GM23338 (cell line): ENCODE measurements around the gene ARMC8. TPM values are rescaled to one million over a fixed set of nuclear protein-coding genes. Genes with fewer than 3 reads are reported as not detected.

Source experiments
- EZH2 ChIP-seq: fragments of 200-600 bp; sonication (generic); IDR thresholded peaks from one replicate; pipeline ENCODE4 v1.8.0; 2017; ENCODE audit warnings: antibody characterized with exemption, mild to moderate bottlenecking, low read depth; ENCODE audit not compliant: unreplicated experiment
- polyA plus RNA-seq: library from polyadenylated mRNA; unstranded; fragments of >200 nt; fragmentation: Nextera tagmentation; extraction: Ambion mirVana; gene quantifications from 2 replicates; pipeline ENCODE4 v1.2.1, GENCODE V29; 2016
- total RNA-seq: library from RNA; depleted of rRNA; stranded (reverse); fragments of >200 nt; shearing (Covaris generic); gene quantifications from 2 replicates; pipeline ENCODE4 v1.2.3, GENCODE V29; 2014; rRNA removed
- TF ChIP-seq, protein P1 (sequence below): fragments of 250-450 bp; sonication (Bioruptor Pico); IDR thresholded peaks from 2 replicates; pipeline ENCODE4 v1.5.0; 2020; ENCODE audit warnings: mild to moderate bottlenecking, moderate library complexity
- TF ChIP-seq, protein P2 (sequence below): IDR thresholded peaks from one replicate; pipeline ENCODE4 v1.6.1; 2018; ENCODE audit warnings: antibody characterized with exemption; ENCODE audit not compliant: unreplicated experiment

Gene ARMC8
- total and polyA plus RNA-seq, 2 experiments from 2014 or later: 36.8 to 61.4 TPM

DNA sequence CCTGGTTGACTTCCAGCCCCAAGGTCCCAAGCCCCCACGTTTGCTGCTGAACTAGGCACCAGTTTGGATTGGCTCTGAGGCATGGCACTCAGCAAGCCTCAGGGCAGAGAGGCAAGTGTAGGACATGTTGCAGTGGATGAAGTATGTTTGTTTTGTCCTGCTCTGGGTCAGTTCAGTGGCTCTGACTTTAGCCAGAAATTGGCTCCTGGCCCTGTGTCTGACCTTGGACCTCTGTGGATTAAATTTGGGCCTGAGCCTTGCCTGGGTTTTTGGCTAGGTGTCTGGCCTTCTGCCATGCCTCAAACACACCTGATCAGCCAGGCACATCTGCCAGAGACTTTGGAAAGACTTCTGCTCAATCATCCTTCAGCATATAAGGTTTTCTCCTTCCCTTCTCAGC lies 157.7 kb downstream of the ARMC8 start (continued):
- TF ChIP-seq, protein P1, sequence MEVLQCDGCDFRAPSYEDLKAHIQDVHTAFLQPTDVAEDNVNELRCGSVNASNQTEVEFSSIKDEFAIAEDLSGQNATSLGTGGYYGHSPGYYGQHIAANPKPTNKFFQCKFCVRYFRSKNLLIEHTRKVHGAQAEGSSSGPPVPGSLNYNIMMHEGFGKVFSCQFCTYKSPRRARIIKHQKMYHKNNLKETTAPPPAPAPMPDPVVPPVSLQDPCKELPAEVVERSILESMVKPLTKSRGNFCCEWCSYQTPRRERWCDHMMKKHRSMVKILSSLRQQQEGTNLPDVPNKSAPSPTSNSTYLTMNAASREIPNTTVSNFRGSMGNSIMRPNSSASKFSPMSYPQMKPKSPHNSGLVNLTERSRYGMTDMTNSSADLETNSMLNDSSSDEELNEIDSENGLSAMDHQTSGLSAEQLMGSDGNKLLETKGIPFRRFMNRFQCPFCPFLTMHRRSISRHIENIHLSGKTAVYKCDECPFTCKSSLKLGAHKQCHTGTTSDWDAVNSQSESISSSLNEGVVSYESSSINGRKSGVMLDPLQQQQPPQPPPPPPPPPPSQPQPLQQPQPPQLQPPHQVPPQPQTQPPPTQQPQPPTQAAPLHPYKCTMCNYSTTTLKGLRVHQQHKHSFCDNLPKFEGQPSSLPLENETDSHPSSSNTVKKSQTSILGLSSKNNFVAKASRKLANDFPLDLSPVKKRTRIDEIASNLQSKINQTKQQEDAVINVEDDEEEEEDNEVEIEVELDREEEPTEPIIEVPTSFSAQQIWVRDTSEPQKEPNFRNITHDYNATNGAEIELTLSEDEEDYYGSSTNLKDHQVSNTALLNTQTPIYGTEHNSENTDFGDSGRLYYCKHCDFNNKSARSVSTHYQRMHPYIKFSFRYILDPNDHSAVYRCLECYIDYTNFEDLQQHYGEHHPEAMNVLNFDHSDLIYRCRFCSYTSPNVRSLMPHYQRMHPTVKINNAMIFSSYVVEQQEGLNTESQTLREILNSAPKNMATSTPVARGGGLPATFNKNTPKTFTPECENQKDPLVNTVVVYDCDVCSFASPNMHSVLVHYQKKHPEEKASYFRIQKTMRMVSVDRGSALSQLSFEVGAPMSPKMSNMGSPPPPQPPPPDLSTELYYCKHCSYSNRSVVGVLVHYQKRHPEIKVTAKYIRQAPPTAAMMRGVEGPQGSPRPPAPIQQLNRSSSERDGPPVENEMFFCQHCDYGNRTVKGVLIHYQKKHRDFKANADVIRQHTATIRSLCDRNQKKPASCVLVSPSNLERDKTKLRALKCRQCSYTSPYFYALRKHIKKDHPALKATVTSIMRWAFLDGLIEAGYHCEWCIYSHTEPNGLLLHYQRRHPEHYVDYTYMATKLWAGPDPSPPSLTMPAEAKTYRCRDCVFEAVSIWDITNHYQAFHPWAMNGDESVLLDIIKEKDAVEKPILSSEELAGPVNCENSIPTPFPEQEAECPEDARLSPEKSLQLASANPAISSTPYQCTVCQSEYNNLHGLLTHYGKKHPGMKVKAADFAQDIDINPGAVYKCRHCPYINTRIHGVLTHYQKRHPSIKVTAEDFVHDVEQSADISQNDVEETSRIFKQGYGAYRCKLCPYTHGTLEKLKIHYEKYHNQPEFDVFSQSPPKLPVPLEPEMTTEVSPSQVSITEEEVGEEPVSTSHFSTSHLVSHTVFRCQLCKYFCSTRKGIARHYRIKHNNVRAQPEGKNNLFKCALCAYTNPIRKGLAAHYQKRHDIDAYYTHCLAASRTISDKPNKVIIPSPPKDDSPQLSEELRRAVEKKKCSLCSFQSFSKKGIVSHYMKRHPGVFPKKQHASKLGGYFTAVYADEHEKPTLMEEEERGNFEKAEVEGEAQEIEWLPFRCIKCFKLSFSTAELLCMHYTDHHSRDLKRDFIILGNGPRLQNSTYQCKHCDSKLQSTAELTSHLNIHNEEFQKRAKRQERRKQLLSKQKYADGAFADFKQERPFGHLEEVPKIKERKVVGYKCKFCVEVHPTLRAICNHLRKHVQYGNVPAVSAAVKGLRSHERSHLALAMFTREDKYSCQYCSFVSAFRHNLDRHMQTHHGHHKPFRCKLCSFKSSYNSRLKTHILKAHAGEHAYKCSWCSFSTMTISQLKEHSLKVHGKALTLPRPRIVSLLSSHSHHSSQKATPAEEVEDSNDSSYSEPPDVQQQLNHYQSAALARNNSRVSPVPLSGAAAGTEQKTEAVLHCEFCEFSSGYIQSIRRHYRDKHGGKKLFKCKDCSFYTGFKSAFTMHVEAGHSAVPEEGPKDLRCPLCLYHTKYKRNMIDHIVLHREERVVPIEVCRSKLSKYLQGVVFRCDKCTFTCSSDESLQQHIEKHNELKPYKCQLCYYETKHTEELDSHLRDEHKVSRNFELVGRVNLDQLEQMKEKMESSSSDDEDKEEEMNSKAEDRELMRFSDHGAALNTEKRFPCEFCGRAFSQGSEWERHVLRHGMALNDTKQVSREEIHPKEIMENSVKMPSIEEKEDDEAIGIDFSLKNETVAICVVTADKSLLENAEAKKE: no peak
- TF ChIP-seq EZH2: no peak
- TF ChIP-seq, protein P2, sequence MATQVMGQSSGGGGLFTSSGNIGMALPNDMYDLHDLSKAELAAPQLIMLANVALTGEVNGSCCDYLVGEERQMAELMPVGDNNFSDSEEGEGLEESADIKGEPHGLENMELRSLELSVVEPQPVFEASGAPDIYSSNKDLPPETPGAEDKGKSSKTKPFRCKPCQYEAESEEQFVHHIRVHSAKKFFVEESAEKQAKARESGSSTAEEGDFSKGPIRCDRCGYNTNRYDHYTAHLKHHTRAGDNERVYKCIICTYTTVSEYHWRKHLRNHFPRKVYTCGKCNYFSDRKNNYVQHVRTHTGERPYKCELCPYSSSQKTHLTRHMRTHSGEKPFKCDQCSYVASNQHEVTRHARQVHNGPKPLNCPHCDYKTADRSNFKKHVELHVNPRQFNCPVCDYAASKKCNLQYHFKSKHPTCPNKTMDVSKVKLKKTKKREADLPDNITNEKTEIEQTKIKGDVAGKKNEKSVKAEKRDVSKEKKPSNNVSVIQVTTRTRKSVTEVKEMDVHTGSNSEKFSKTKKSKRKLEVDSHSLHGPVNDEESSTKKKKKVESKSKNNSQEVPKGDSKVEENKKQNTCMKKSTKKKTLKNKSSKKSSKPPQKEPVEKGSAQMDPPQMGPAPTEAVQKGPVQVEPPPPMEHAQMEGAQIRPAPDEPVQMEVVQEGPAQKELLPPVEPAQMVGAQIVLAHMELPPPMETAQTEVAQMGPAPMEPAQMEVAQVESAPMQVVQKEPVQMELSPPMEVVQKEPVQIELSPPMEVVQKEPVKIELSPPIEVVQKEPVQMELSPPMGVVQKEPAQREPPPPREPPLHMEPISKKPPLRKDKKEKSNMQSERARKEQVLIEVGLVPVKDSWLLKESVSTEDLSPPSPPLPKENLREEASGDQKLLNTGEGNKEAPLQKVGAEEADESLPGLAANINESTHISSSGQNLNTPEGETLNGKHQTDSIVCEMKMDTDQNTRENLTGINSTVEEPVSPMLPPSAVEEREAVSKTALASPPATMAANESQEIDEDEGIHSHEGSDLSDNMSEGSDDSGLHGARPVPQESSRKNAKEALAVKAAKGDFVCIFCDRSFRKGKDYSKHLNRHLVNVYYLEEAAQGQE: no peak

Other genes starting within 250 kb of the ARMC8 start
- gene CLDN18, start 177.1 kb upstream of the ARMC8 start, total RNA-seq: not detected in 2 replicates
- gene CLDN18, start 177.1 kb upstream of the ARMC8 start, polyA plus RNA-seq: 0.19 TPM in 1 of 2 replicates, not detected in the other
- 11.4 and 19.5 TPM in 2 replicates for gene DZIP1L, start 71.7 kb upstream of the ARMC8 start, total RNA-seq
- gene DZIP1L, start 71.7 kb upstream of the ARMC8 start, polyA plus RNA-seq: 10.0 and 10.6 TPM in 2 replicates
- not detected in 2 replicates for gene A4GNT, start 54.9 kb upstream of the ARMC8 start, total RNA-seq
- not detected in 2 replicates for gene A4GNT, start 54.9 kb upstream of the ARMC8 start, polyA plus RNA-seq
- 17.2 and 17.5 TPM in 2 replicates for gene DBR1, start 12.4 kb upstream of the ARMC8 start, total RNA-seq
- 8.1 and 9.7 TPM in 2 replicates for gene DBR1, start 12.4 kb upstream of the ARMC8 start, polyA plus RNA-seq
- gene NME9, start 142.6 kb downstream of the ARMC8 start, total RNA-seq: 0.14 TPM in 1 of 2 replicates, not detected in the other
- gene NME9, start 142.6 kb downstream of the ARMC8 start, polyA plus RNA-seq: 1.4 and 2.0 TPM in 2 replicates
- 7.5 and 9.1 TPM in 2 replicates for gene MRAS, start 161.3 kb downstream of the ARMC8 start, total RNA-seq
- 10.0 and 10.2 TPM in 2 replicates for gene MRAS, start 161.3 kb downstream of the ARMC8 start, polyA plus RNA-seq
- gene ESYT3, start 247.3 kb downstream of the ARMC8 start, total RNA-seq: 7.4 and 8.2 TPM in 2 replicates
- gene ESYT3, start 247.3 kb downstream of the ARMC8 start, polyA plus RNA-seq: 3.5 TPM in 2 replicates